GM21423 (cell line): ENCODE data around the gene COL5A2.

ENCODE experiments used
- ATAC-seq: cut with Tn5 transposase; IDR thresholded peaks from one replicate; pipeline ENCODE4 v1.9.1; 2021; ENCODE audit warnings: mild to moderate bottlenecking, moderate library complexity; ENCODE audit not compliant: unreplicated experiment

COL5A2 gene

DNA sequence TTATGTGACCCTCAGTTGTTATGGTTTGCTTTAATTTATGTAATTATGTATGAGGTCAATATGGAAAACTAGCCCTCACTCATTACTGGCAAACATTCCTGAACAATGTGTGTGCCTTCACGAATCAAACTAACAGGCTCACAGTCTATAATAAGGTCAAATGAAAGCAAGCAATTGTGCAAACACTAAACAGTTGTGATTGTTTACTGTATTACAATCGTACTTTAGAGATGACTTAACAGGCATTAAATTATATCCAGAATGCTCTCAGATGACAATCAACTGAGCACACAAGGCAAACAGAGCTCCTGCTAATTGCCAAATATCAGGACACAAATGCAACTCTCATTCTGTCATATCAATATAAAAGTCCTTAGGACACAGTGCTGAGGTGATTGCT lies 29.5 kb downstream of the COL5A2 start:
- ATAC-seq = no peak

GRCh38 chr2:189147989-189148388 lies 31.6 kb downstream of the COL5A2 start:
- no peak for ATAC-seq

DNA sequence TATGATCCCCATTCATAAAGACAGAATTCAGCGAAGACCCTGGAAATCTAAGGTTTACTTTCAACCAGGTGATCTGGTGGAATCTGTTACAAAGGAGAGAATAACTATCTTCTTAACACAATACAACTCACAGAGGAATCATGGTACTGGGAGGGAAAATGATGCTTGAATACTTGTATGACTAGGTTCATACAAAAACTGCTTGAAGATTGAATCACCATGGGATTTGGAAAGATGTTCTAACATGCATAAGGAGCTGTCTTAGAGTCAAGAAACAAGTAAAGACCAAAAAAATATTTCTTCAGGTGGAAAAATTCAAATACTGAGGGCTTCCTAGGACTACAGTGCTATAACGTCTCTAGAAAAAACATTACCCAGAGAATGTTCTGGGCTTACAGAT lies 32.2 kb downstream of the COL5A2 start:
- no peak for ATAC-seq

DNA sequence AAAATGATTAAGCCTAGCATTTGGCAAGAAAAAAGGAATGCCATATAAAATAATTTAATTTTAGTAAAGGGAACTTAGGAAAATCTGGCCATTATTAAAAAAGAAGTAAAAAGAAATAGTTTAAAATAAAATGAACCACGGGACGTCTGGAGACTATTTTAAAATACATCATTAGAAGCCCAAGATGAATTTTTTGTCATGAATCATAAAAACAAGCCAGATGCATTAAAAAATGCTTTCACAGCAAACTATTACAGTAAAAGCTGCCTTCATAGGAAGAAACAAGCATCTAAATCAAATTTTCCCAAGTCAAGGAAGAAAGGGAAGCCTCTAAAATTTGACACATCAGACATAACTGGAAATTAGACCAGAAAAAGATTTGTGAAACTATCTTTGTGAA lies 33.0 kb downstream of the COL5A2 start:
- no peak for ATAC-seq

- no peak for ATAC-seq
Observed at GRCh38 chr2:189144700-189145211, 34.8 kb downstream of the COL5A2 start.

GRCh38 chr2:189143925-189144324 lies 35.6 kb downstream of the COL5A2 start:
- no peak for ATAC-seq

DNA sequence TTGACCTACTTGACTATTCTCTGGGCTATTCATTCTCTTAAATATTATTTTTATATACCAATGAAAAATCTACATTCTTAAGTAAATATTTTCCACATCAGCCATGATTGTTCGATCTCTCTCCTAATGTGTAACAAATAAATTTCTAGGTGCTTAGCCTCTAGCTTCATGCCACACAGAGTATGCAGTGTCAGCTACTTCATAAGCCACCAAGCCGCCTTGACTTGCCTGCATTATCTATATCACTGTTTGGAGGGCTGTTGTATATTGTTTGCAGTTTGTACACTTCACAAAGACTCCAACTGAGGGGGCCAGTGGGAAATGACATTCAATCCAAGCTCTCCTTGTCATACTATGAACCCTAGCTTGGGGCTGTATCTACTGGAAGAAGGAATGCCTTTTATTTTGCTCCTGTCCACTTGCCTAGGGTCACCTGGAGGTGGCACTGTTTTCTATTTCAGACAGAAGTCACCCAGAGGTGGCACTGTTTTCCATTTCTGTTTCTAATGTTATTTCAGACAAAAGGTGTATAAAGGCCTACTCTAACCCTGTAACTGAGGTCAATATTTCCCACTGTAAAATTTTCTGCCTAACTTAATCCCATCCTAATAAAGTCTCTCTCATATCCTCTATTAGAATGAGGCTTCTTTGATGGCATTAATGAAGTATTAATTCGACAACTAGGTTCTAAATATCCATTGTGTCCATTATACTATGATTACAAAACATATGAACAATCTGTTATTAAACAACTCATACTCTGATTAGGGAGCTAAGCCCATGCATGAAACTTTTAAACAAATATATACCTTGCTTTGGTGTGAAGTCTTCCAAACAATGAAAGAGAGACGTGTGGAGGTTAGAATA lies 36.4 kb downstream of the COL5A2 start:
- ATAC-seq = peak; percentile 99

DNA sequence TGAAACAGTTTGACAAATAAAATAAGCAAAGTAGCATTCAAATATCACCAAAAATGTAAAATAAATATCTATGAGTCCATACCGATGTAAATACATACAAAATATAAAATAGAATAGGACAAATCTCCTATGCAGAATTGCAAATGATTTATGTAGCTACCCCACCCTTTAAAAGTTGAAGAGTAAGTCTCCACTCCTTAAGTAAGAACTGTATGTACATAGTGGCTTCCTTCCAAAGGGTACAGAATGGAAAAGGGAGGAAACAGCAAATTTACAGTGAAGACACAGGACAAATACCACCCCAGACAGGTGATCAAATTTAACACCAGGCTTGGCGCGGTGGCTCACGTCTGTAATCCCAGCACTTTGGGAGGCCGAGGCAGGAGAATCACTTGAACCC lies 40.8 kb downstream of the COL5A2 start:
- ATAC-seq = no peak

GRCh38 chr2:189137519-189137918 lies 42.0 kb downstream of the COL5A2 start:
- ATAC-seq = no peak

DNA sequence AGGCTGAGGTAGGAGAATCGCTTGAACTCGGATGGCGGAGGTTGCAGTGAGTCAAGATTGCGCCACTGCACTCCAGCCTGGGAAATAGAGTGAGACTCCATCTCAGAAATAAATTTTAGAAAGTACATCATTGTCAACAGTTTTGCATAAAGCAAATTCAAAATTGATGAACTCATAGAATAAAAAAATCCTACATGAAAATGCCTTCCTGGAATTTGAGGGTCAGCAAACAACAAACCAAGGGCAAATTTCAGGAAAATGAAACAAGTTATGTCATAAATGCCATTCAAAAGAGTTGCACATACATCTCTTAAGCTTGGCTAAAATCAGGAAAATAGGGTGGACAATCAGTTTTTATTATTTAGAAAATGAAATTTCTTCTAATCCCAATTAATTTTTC lies 45.1 kb downstream of the COL5A2 start:
- no peak for ATAC-seq

GRCh38 chr2:189131991-189132390 lies 47.6 kb downstream of the COL5A2 start:
- ATAC-seq = no peak

GRCh38 chr2:189129971-189130370 lies 49.6 kb downstream of the COL5A2 start:
- ATAC-seq = no peak

- ATAC-seq = no peak
Observed at GRCh38 chr2:189128970-189129369, 50.6 kb downstream of the COL5A2 start.

DNA sequence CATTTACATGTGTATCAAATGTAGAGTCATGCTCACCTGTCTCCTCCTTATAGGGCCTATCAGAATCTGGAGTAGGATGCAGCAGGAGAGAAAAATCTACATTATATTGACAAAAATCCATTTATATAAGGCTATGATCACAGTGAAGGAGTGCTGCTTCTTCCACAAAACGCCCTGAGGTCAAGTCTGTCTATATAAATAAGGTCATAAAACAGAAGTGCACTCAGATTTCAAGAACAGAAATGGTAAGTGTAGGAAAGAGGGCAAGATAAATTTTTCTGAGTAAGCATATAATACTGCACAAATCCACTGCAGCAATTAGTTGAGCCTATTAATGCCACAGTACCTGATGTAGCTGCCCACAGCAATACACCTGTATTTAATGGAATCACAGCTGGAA lies 51.8 kb downstream of the COL5A2 start:
- ATAC-seq = no peak

DNA sequence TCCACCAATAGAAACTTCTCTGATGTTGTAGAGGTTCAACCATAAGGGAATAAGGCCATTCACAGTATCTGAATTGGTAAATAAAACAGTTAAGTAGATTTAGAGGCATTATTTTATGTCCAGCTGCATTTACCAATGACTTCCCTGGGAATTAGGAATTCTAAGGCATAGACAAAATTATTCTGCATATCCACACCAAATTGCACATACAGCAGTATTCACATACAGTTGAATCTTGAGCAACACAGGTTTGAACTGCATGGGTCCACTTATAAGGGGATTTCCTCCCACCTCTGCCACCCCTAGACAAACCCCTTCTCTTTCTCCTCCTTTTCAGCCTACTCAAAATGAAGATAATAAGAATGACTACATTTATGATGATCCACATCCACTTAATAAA lies 54.4 kb downstream of the COL5A2 start:
- no peak for ATAC-seq

GRCh38 chr2:189124175-189124574 lies 55.4 kb downstream of the COL5A2 start:
- no peak for ATAC-seq

DNA sequence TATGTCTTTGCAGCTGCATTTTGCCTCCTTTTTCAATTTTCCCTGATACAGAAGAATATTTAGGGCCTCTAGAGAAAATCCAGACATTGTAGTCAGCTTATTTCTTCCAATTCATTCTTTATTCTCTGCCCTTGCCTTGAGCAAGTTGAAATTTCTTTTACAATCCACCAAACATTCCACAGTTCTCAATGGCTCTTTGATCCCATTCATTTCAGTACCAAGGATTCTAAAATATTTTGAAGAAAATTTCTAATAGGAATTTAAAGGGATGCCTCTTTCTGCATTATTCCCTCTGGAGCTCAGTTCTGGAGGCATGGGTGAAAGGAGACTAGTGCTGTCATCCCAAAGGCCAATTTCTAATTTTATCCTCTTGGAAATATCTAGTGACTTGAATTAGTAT lies 61.2 kb downstream of the COL5A2 start:
- ATAC-seq = no peak

GRCh38 chr2:189116979-189117378 lies 62.6 kb downstream of the COL5A2 start:
- ATAC-seq = no peak

DNA sequence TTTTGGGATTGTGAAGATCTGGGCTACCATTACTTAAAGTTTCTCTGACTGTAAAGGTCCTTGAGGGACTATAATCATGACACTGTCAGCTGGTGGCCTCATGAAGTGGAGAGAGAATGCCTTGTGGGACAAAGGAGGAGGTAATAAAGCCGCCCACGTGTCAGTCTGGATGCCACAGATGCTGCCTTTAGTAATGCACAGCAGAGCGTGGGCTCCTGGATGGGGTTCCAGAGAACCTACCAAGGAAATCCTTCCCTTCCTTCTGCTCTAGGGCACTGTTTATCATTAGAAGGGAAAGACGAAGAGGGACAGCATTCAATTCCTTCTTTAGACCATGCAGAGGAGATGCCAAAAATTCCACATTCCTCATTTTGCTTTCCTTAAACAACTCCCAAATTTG lies 63.5 kb downstream of the COL5A2 start:
- ATAC-seq = no peak

- no peak for ATAC-seq
Observed at GRCh38 chr2:189115126-189115525, 64.4 kb downstream of the COL5A2 start.

DNA sequence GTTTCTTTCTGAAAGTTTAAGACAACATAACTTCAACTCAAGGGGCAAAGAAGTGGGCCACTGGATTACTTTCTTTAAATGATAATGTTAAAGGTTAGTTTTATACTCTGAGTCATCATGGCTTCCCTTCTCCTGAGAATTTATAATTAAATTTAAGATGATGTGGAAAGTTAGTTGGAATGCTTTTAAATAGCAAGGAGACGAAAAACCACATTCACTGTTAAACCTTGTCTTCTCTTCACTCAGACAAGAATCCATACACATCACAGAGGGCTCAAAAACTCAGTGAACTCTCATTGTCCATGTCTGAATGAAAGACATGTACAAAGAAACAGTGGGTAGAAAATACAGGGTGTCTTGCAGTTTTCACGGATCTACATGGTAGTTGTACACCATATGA lies 65.6 kb downstream of the COL5A2 start:
- ATAC-seq = no peak

GRCh38 chr2:189111063-189111715 lies 68.4 kb downstream of the COL5A2 start:
- ATAC-seq = no peak
